T-helper 2 cell (primary cell): ENCODE data around the gene DUSP18.
A peak's percentile ranks its signal among the peaks of the same experiment; 100 is the strongest.
"Not testable (repeated sequence)": the region's sequence is repeated elsewhere in the genome, so short reads cannot be mapped to it uniquely, and the experiment has no call there.

Experiments used
- DNase-seq, 5 experiments: peaks; one replicate each; pipeline versions ENCODE4 v3.0.0 to v3.0.0-alpha.2; 2012 to 2022

The DUSP18 gene

GRCh38 chr22:30679895-30680690 lies 12.4 kb upstream of the DUSP18 start:
- not testable (repeated sequence) for DNase-seq

- not testable (repeated sequence) for DNase-seq
These were observed 8.9 kb upstream of the DUSP18 start for GRCh38 chr22:30676565-30676964.

- no peak for DNase-seq
These were observed 7.8 kb upstream of the DUSP18 start for GRCh38 chr22:30675436-30675835.

- DNase-seq, result no peak
These were observed 6.8 kb upstream of the DUSP18 start for GRCh38 chr22:30674482-30674881.

GRCh38 chr22:30673136-30673535 lies 5.5 kb upstream of the DUSP18 start:
- no peak for DNase-seq

- DNase-seq, result no peak
These were observed 3.4 kb upstream of the DUSP18 start for GRCh38 chr22:30671071-30671470.

GRCh38 chr22:30668386-30668710 lies 673 bp upstream of the DUSP18 start:
- no peak for DNase-seq

GRCh38 chr22:30667107-30667493 lies 575 bp downstream of the DUSP18 start:
- DNase-seq, result peak in 1 of 5 experiments; percentile 5

GRCh38 chr22:30665786-30666185 lies 1.9 kb downstream of the DUSP18 start:
- DNase-seq, result no peak

GRCh38 chr22:30665266-30665665 lies 2.4 kb downstream of the DUSP18 start:
- no peak for DNase-seq

GRCh38 chr22:30664798-30665197 lies 2.9 kb downstream of the DUSP18 start:
- DNase-seq, result no peak

- DNase-seq, result no peak
These were observed 5.6 kb downstream of the DUSP18 start for GRCh38 chr22:30662040-30662439.

- DNase-seq, result no peak
These were observed 12.1 kb downstream of the DUSP18 start for GRCh38 chr22:30655532-30655931.

- DNase-seq, result no peak
These were observed 13.3 kb downstream of the DUSP18 start for GRCh38 chr22:30654361-30654760.

GRCh38 chr22:30652852-30653251 lies 14.8 kb downstream of the DUSP18 start:
- DNase-seq, result no peak

GRCh38 chr22:30650508-30651116 lies 17.1 kb downstream of the DUSP18 start:
- no peak for DNase-seq

- peak in 4 of 5 experiments; percentile 21 to 77 (median 58) for DNase-seq
These were observed 18.2 kb downstream of the DUSP18 start for GRCh38 chr22:30649430-30650007.

GRCh38 chr22:30648825-30649224 lies 18.9 kb downstream of the DUSP18 start:
- DNase-seq, result no peak

- no peak for DNase-seq
These were observed 20.1 kb downstream of the DUSP18 start for GRCh38 chr22:30647536-30647935.

- no peak for DNase-seq
These were observed 21.0 kb downstream of the DUSP18 start for GRCh38 chr22:30646518-30647160.

GRCh38 chr22:30643055-30643875 lies 24.4 kb downstream of the DUSP18 start:
- no peak for DNase-seq

GRCh38 chr22:30640839-30641430 lies 26.7 kb downstream of the DUSP18 start:
- DNase-seq, result no peak
